Anterior cingulate cortex (tissue), 58 donors: ENCODE data around the gene CCNT2.
"Not testable (repeated sequence)": the region's sequence is repeated elsewhere in the genome, so short reads cannot be mapped to it uniquely, and the experiment has no call there.

Experiments used
- DNase-seq, 58 donors: peaks; one replicate each; lab custom pipeline; 2025; lab: John Stamatoyannopoulos, UW

Gene CCNT2

GRCh38 chr2:134917888-134918525 is 615 bp upstream of the CCNT2 start:
- DNase-seq = peak in 13 of 58 donors; percentile 79 to 97 (median 95)

- peak in 14 of 58 donors; percentile 21 to 64 (median 41) for DNase-seq
These were observed 954 bp downstream of the CCNT2 start for GRCh38 chr2:134919341-134920210.

GRCh38 chr2:134924912-134925311 is 6.3 kb downstream of the CCNT2 start:
- DNase-seq = no peak

GRCh38 chr2:134926231-134926931 is 7.8 kb downstream of the CCNT2 start:
- no peak for DNase-seq

- DNase-seq = no peak
These were observed 8.6 kb downstream of the CCNT2 start for GRCh38 chr2:134927195-134927594.

- no peak for DNase-seq
These were observed 14.4 kb downstream of the CCNT2 start for GRCh38 chr2:134932864-134933526.

GRCh38 chr2:134933732-134934131 is 15.1 kb downstream of the CCNT2 start:
- DNase-seq = no peak

GRCh38 chr2:134934150-134934549 is 15.5 kb downstream of the CCNT2 start:
- DNase-seq = no peak

GRCh38 chr2:134934641-134935040 is 16.0 kb downstream of the CCNT2 start:
- no peak for DNase-seq

- DNase-seq = no peak
These were observed 18.1 kb downstream of the CCNT2 start for GRCh38 chr2:134936691-134937090.

GRCh38 chr2:134943540-134943939 is 24.9 kb downstream of the CCNT2 start:
- no peak for DNase-seq

GRCh38 chr2:134944975-134945374 is 26.4 kb downstream of the CCNT2 start:
- DNase-seq = no peak

GRCh38 chr2:134946073-134946472 is 27.5 kb downstream of the CCNT2 start:
- DNase-seq = no peak

- DNase-seq = no peak
These were observed 31.5 kb downstream of the CCNT2 start for GRCh38 chr2:134949981-134950708.

- no peak for DNase-seq
These were observed 32.3 kb downstream of the CCNT2 start for GRCh38 chr2:134950886-134951285.

GRCh38 chr2:134952608-134953007 is 34.0 kb downstream of the CCNT2 start:
- DNase-seq = no peak

GRCh38 chr2:134954065-134954464 is 35.4 kb downstream of the CCNT2 start:
- peak in 7 of 58 donors; percentile 2 to 13 (median 12) for DNase-seq

GRCh38 chr2:134955744-134956143 is 37.1 kb downstream of the CCNT2 start:
- DNase-seq = no peak

- DNase-seq = no peak
These were observed 38.9 kb downstream of the CCNT2 start for GRCh38 chr2:134957477-134957876.

- DNase-seq = not testable (repeated sequence)
These were observed 48.5 kb downstream of the CCNT2 start for GRCh38 chr2:134967166-134967565.
